GM12874 (cell line): ENCODE data around the gene TK1.
A peak's percentile ranks its signal among the peaks of the same experiment; 100 is the strongest.

ENCODE experiments used
- CTCF ChIP-seq: IDR thresholded peaks from 2 replicates; pipeline ENCODE4 v1.5.1; 2011; ENCODE audit warnings: low read depth, mild to moderate bottlenecking, control low read depth, low read length, moderate library complexity; ENCODE audit not compliant: insufficient read depth

Gene TK1

GRCh38 chr17:78186692-78187595 is at the start of gene TK1, which contains the start of gene AFMID:
Gene TK1, minus strand, starts transcription at chr17:78187052. Its CDS starts 58 bp downstream, at chr17:78186994.
Gene AFMID, plus strand, starts transcription at chr17:78187362. Its CDS starts 9 bp downstream, at chr17:78187371.
- peak; percentile 26; the same call in 1 of the 2 replicates for TF ChIP-seq CTCF

- TF ChIP-seq CTCF, result no peak
These were observed 49.0 kb upstream of the TK1 start for GRCh38 chr17:78235885-78236284.

- no peak for TF ChIP-seq CTCF
These were observed 47.5 kb upstream of the TK1 start for GRCh38 chr17:78234261-78234865.

GRCh38 chr17:78233678-78234077 is 46.8 kb upstream of the TK1 start:
- TF ChIP-seq CTCF, result no peak

GRCh38 chr17:78232859-78233173 is 46.0 kb upstream of the TK1 start:
- TF ChIP-seq CTCF, result no peak

- TF ChIP-seq CTCF, result no peak
These were observed 45.4 kb upstream of the TK1 start for GRCh38 chr17:78231991-78232858.
